CD4-positive, alpha-beta T cell (primary cell): Measurements from ENCODE around the gene TAL1. TPM values are rescaled to one million over a fixed set of nuclear protein-coding genes. Genes with fewer than 3 reads are reported as not detected.

Experiments
- ATAC-seq: fragments of 200-7000 bp; cut with Tn5 transposase; one replicate; pipeline ENCODE4 v1.10.0; 2022; ENCODE audit warnings: mild to moderate bottlenecking; ENCODE audit not compliant: poor library complexity
- CTCF ChIA-PET: fragments of 350-600 bp; sonication (Branson Sonifier 250); formaldehyde crosslinking; loops from one replicate; lab custom pipeline; 2021; ENCODE audit warnings: antibody characterized with exemption, inconsistent platforms; lab: Charles Lee
- POLR2A ChIA-PET: fragments of 350-600 bp; sonication (Branson Sonifier 250); formaldehyde crosslinking; loops from one replicate; lab custom pipeline; 2021; ENCODE audit warnings: antibody characterized with exemption, inconsistent platforms; lab: Charles Lee
- DNase-seq, 14 experiments: peaks; one replicate each; pipeline ENCODE4 v3.0.0-alpha.2; 2013 to 2020; ENCODE audit warnings: mixed read lengths in 2 of 14
- H3K27ac ChIP-seq, 2 donors: one replicate each; pipeline versions ENCODE4 v1.5.1 to v1.7.0; 2013; ENCODE audit warnings: low read length in 2 of 2, low read depth in 1 of 2, mild to moderate bottlenecking in 1 of 2
- H3K27me3 ChIP-seq, 2 experiments: 1 replicate in 1 of 2; 2 replicates in 1 of 2; pipeline versions ENCODE4 v1.6.1 to v1.7.0; 2013; ENCODE audit warnings: low read length in 2 of 2, control low read depth in 1 of 2, mild to moderate bottlenecking in 1 of 2, moderate library complexity in 1 of 2; ENCODE audit not compliant: insufficient read depth in 2 of 2, control insufficient read depth in 1 of 2
- H3K36me3 ChIP-seq: one replicate; pipeline ENCODE4 v1.6.1; 2013; ENCODE audit warnings: low read length, control low read depth; ENCODE audit not compliant: insufficient read depth
- H3K4me1 ChIP-seq: one replicate; pipeline ENCODE4 v1.6.1; 2013; ENCODE audit warnings: low read length, control low read depth; ENCODE audit not compliant: insufficient read depth
- H3K4me3 ChIP-seq: one replicate; pipeline ENCODE4 v1.5.1; 2013; ENCODE audit warnings: mild to moderate bottlenecking, low read length, moderate library complexity
- H3K9me3 ChIP-seq, 2 experiments: 1 replicate in 1 of 2; 2 replicates in 1 of 2; pipeline versions ENCODE4 v1.6.1 to v1.7.0; 2013; ENCODE audit warnings: low read length in 2 of 2, mild to moderate bottlenecking in 2 of 2, control low read depth in 1 of 2, moderate library complexity in 1 of 2; ENCODE audit not compliant: control insufficient read depth in 1 of 2, insufficient read depth in 1 of 2
- H3K27ac Mint-ChIP-seq: one replicate; pipeline ENCODE4 v1.8.0; 2020; ENCODE audit warnings: mixed read lengths
- H3K27me3 Mint-ChIP-seq: one replicate; pipeline ENCODE4 v1.8.0; 2021; ENCODE audit warnings: mixed read lengths
- H3K36me3 Mint-ChIP-seq: one replicate; pipeline ENCODE4 v1.8.0; 2021; ENCODE audit warnings: low read depth, mixed read lengths
- H3K4me1 Mint-ChIP-seq: one replicate; pipeline ENCODE4 v1.8.0; 2021; ENCODE audit warnings: low read depth, mixed read lengths
- H3K4me3 Mint-ChIP-seq: one replicate; pipeline ENCODE4 v1.8.0; 2020; ENCODE audit warnings: mild to moderate bottlenecking, mixed read lengths
- H3K9me3 Mint-ChIP-seq: one replicate; pipeline ENCODE4 v1.8.0; 2020; ENCODE audit warnings: mixed read lengths
- intact Hi-C, 2 experiments: fragments of 100-400 bp; cut with DNase I in 1 of 2; cut with micrococcal nuclease in 1 of 2; formaldehyde crosslinking; loops; one replicate each; pipeline versions ENCODE4 v1.15.1 to v1.9.0; 2023 to 2025; cut with DNase I, micrococcal nuclease
- total RNA-seq, 174 experiments: library from RNA in 2 of 174; stranded (reverse) in 2 of 174; gene quantifications; one replicate each; pipeline ENCODE4 v1.2.3 and lab custom pipeline; 2021 to 2026
- TF ChIP-seq, protein P1 (sequence below): fragments of 200-600 bp; IDR thresholded peaks from one replicate; pipeline ENCODE4 v1.8.0; 2022; ENCODE audit warnings: antibody characterized with exemption, mild to moderate bottlenecking

TAL1 gene
- total RNA-seq, 2 experiments from 2014 or later = not detected

DNA sequence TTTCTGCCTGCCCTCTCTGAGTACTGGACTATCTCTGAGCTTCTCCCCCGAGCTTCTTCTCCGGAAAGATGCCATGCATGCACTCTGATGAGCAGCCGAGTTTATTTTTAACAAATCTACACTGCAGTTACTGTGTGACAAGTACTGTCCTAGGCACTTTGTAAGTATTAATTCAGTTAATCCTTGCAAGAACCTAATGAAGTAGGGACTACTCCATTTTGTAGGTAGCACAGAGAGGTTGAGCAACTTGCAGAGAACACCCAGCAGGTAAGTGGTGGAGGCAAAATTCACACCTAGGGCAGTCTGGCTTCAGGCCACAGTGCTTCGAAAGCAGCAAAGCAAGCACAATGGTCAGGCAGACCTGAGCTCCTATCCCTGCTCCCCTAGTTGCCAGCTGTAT is 3.8 kb upstream of the TAL1 start:
- no peak overlapping the region for H3K27ac Mint-ChIP-seq
- H3K4me1 ChIP-seq = peaks cover 29% of the 10 kb centered on the region
- CTCF ChIA-PET = no interaction called here

DNA sequence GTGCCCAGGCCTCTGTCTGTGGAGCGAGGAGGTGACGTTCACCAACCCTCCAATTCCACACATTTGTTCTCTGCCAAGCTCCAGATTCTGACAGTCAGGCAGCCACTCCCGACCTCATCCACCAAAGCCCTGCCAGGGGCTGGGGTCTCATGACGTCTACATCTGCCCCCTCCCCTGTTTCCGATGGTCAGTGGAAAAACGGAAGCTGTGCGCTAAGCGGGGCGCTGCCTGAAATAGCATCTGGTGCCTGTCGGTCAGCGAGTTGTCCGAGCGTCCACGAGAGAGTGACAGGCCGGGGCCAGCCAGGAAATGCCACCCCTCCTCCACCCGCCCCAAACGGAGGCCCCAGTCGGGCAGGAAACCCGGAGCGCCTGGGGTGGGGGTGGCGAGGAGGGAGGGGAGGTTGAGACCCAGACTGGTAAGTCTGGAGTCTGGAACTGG is 3.2 kb upstream of the TAL1 start:
- Histone ChIP-seq H3K9me3 (peaks cover 0 to 13% of the 10 kb centered on the region in 2 experiments), H3K4me3 (no peak overlapping the region), H3K27ac (no peak overlapping the region), H3K36me3 (no peaks in the 10 kb centered on the region), H3K4me1 (peaks cover 34% of the 10 kb centered on the region), H3K27me3 (peaks cover 37 to 50% of the 10 kb centered on the region in 2 experiments)
- DNase-seq = no peak
- H3K36me3 Mint-ChIP-seq = no peaks in the 10 kb centered on the region
- no peaks in the 10 kb centered on the region for H3K9me3 Mint-ChIP-seq
- intact Hi-C loops = no loop called here
- H3K27me3 Mint-ChIP-seq = peaks cover 82% of the 10 kb centered on the region
- TF ChIP-seq, protein P1, sequence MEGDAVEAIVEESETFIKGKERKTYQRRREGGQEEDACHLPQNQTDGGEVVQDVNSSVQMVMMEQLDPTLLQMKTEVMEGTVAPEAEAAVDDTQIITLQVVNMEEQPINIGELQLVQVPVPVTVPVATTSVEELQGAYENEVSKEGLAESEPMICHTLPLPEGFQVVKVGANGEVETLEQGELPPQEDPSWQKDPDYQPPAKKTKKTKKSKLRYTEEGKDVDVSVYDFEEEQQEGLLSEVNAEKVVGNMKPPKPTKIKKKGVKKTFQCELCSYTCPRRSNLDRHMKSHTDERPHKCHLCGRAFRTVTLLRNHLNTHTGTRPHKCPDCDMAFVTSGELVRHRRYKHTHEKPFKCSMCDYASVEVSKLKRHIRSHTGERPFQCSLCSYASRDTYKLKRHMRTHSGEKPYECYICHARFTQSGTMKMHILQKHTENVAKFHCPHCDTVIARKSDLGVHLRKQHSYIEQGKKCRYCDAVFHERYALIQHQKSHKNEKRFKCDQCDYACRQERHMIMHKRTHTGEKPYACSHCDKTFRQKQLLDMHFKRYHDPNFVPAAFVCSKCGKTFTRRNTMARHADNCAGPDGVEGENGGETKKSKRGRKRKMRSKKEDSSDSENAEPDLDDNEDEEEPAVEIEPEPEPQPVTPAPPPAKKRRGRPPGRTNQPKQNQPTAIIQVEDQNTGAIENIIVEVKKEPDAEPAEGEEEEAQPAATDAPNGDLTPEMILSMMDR = no peak
- ChIA-PET CTCF (no interaction called here), POLR2A (no interaction called here)
- peaks cover 36% of the 10 kb centered on the region for H3K4me1 Mint-ChIP-seq
- no peak overlapping the region for H3K27ac Mint-ChIP-seq
- ATAC-seq = no peak
- H3K4me3 Mint-ChIP-seq = no peak overlapping the region

More for the DNA sequence above, 3.8 kb upstream of the TAL1 start:
- Histone ChIP-seq H3K27me3 (peaks cover 31 to 45% of the 10 kb centered on the region in 2 experiments), H3K36me3 (no peaks in the 10 kb centered on the region), H3K27ac (no peak overlapping the region), H3K9me3 (peaks cover 0 to 11% of the 10 kb centered on the region in 2 experiments), H3K4me3 (no peak overlapping the region)
- DNase-seq (no peak), ATAC-seq (no peak)
- Mint-ChIP-seq H3K36me3 (no peaks in the 10 kb centered on the region), H3K9me3 (no peaks in the 10 kb centered on the region), H3K4me3 (no peak overlapping the region), H3K4me1 (peaks cover 31% of the 10 kb centered on the region), H3K27me3 (peaks cover 76% of the 10 kb centered on the region)
- intact Hi-C loops = no loop called here
- TF ChIP-seq, protein P1 = no peak
- POLR2A ChIA-PET = no interaction called here

DNA sequence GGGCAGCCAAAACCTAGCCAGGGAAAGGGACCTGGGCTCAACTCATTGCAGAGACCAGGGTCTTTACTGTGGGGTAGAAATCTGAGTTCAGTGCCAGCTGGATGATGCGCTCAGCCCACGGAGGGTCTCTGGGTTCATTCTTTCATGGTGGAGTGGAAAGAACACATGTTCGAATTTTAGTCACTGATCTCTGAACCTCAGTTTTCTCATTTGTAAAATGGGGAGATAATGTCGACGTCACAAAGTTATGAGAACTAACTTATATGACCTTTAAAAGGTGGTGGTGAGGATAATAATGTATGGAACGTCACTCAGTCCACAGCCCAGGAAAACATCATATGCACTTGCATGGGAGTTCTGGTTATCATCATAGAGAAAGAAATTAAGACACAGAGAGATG is 1.2 kb upstream of the TAL1 start:
- ChIA-PET CTCF (no interaction called here), POLR2A (no interaction called here)
- H3K36me3 Mint-ChIP-seq = no peaks in the 10 kb centered on the region
- TF ChIP-seq, protein P1 = no peak
- H3K4me1 Mint-ChIP-seq = peaks cover 38% of the 10 kb centered on the region
- no peaks in the 10 kb centered on the region for H3K36me3 ChIP-seq
- DNase-seq (no peak), ATAC-seq (no peak)
- peaks cover 37% of the 10 kb centered on the region for H3K4me1 ChIP-seq
- H3K27me3 ChIP-seq = peaks cover 57 to 71% of the 10 kb centered on the region in 2 experiments
- H3K27me3 Mint-ChIP-seq = peaks cover 88% of the 10 kb centered on the region
- no peak overlapping the region for H3K27ac Mint-ChIP-seq
- intact Hi-C loops = no loop called here
- H3K4me3 ChIP-seq = no peak overlapping the region
- H3K27ac ChIP-seq = no peak overlapping the region
- peaks cover 0 to 25% of the 10 kb centered on the region in 2 experiments for H3K9me3 ChIP-seq
- no peaks in the 10 kb centered on the region for H3K9me3 Mint-ChIP-seq
- H3K4me3 Mint-ChIP-seq = no peak overlapping the region
